Natural killer cell (primary cell): ENCODE measurements around the gene CA7. TPM values are rescaled to one million over a fixed set of nuclear protein-coding genes. Genes with fewer than 3 reads are reported as not detected.

ENCODE experiments used
- ATAC-seq, 3 donors: fragments of 150-1000 bp in 2 of 3; fragments of 200-7000 bp in 1 of 3; cut with Tn5 transposase; 1 replicate in 1 of 3; 2 replicates in 2 of 3; pipeline ENCODE4 v1.10.0; 2021; ENCODE audit warnings: mild to moderate bottlenecking in 2 of 3, moderate library complexity in 2 of 3
- DNase-seq, 2 donors: peaks; one replicate each; pipeline versions ENCODE4 v3.0.0 to v3.0.0-alpha.2; 2013 to 2021; ENCODE audit warnings: mixed read lengths in 1 of 2
- H3K27ac ChIP-seq: one replicate; pipeline ENCODE4 v1.5.1; 2013; ENCODE audit warnings: mild to moderate bottlenecking, low read length
- H3K27me3 ChIP-seq: one replicate; pipeline ENCODE4 v1.6.1; 2013; ENCODE audit warnings: low read length; ENCODE audit not compliant: control insufficient read depth, insufficient read depth
- H3K36me3 ChIP-seq: one replicate; pipeline ENCODE4 v1.6.1; 2013; ENCODE audit warnings: low read length; ENCODE audit not compliant: control insufficient read depth, insufficient read depth
- H3K4me1 ChIP-seq: one replicate; pipeline ENCODE4 v1.6.1; 2013; ENCODE audit warnings: low read length; ENCODE audit not compliant: control insufficient read depth, insufficient read depth
- H3K4me3 ChIP-seq: one replicate; pipeline ENCODE4 v1.5.1; 2013; ENCODE audit warnings: low read length
- H3K9me3 ChIP-seq: one replicate; pipeline ENCODE4 v1.6.1; 2013; ENCODE audit warnings: low read length; ENCODE audit not compliant: control insufficient read depth, insufficient read depth
- H3K27ac Mint-ChIP-seq, 2 donors: one replicate each; pipeline ENCODE4 v1.8.0; 2022; ENCODE audit warnings: mild to moderate bottlenecking in 2 of 2, mixed read lengths in 2 of 2, moderate library complexity in 1 of 2
- H3K27me3 Mint-ChIP-seq, 2 donors: one replicate each; pipeline ENCODE4 v1.8.0; 2022; ENCODE audit warnings: low read depth in 2 of 2, mixed read lengths in 2 of 2
- H3K36me3 Mint-ChIP-seq: one replicate; pipeline ENCODE4 v1.8.0; 2022; ENCODE audit warnings: mixed read lengths
- H3K4me1 Mint-ChIP-seq, 2 donors: one replicate each; pipeline ENCODE4 v1.8.0; 2022; ENCODE audit warnings: mixed read lengths in 2 of 2
- H3K4me3 Mint-ChIP-seq: one replicate; pipeline ENCODE4 v1.8.0; 2022; ENCODE audit warnings: mild to moderate bottlenecking, moderate library complexity, mixed read lengths
- H3K9me3 Mint-ChIP-seq, 2 donors: one replicate each; pipeline ENCODE4 v1.8.0; 2022; ENCODE audit warnings: mixed read lengths in 2 of 2
- CTCF ChIP-seq: fragments of 200-600 bp; IDR thresholded peaks from one replicate; pipeline ENCODE4 v1.8.0; 2022; ENCODE audit warnings: antibody characterized with exemption
- WGBS: methylation state at CpG from one replicate; pipeline ENCODE4 v1.1.7; 2013; ENCODE audit warnings: missing lambda C conversion rate; ENCODE audit not compliant: insufficient coverage; 5-methylcytosine and 5-hydroxymethylcytosine counted together
- intact Hi-C: fragments of 100-400 bp; cut with micrococcal nuclease; formaldehyde crosslinking; loops from one replicate; pipeline ENCODE4 v1.14.2; 2022
- total RNA-seq, 4 donors: library from RNA; stranded (reverse); fragments of 120-200 nt in 1 of 4; gene quantifications; one replicate each; pipeline versions ENCODE4 v1.2.3 to v1.2.4, GENCODE V29; 2013 to 2022

The CA7 gene
- total RNA-seq, 3 donors from 2014 or later (not counting 1 experiment from before 2014, with no cell fraction given) = not detected

- Histone ChIP-seq H3K9me3 (no peaks in the 10 kb centered on the region), H3K27me3 (no peaks in the 10 kb centered on the region), H3K27ac (no peak overlapping the region), H3K36me3 (no peaks in the 10 kb centered on the region), H3K4me1 (no peaks in the 10 kb centered on the region), H3K4me3 (no peak overlapping the region)
- intact Hi-C loops = no loop called here
- no peak for TF ChIP-seq CTCF
- Mint-ChIP-seq H3K9me3 (no peaks in the 10 kb centered on the region), H3K36me3 (no peaks in the 10 kb centered on the region), H3K4me3 (no peak overlapping the region), H3K27me3 (no peaks in the 10 kb centered on the region), H3K27ac (no peak overlapping the region), H3K4me1 (peaks cover 0 to 3% of the 10 kb centered on the region in 2 donors)
- WGBS = 100% methylated on average over 2 of the region's 2 CpGs
- no peak for ATAC-seq
- DNase-seq = no peak
Observed at GRCh38 chr16:66856801-66857200, 12.6 kb downstream of the CA7 start.

DNA sequence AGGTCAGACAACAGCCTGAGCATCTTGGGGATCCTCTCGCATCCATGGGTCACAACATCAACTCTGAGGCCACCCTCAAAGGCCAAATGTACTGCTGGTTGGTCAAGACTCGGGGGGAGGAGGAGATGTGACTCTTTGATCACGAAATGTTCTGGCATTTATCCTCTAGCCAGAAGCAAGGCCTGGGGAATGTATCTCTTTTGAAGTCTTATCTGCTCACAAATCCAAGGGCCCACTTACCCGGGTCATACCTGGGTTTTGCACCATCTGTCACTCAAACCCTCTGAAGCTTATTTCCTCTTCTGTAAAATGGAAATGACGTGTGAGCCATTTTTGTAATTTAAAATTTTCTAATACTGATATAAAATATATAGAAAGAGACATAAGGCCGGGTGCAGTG lies 13.2 kb downstream of the CA7 start:
- ATAC-seq (no peak), DNase-seq (no peak)
- H3K9me3 Mint-ChIP-seq = no peaks in the 10 kb centered on the region
- no peaks in the 10 kb centered on the region for H3K27me3 Mint-ChIP-seq
- no peak overlapping the region for H3K27ac Mint-ChIP-seq
- Histone ChIP-seq H3K9me3 (no peaks in the 10 kb centered on the region), H3K4me1 (no peaks in the 10 kb centered on the region), H3K36me3 (no peaks in the 10 kb centered on the region), H3K4me3 (no peak overlapping the region), H3K27ac (no peak overlapping the region), H3K27me3 (no peaks in the 10 kb centered on the region)
- 90% methylated on average over 5 of the region's 6 CpGs for WGBS
- H3K4me1 Mint-ChIP-seq = peaks cover 0 to 3% of the 10 kb centered on the region in 2 donors
- H3K36me3 Mint-ChIP-seq = no peaks in the 10 kb centered on the region
- intact Hi-C loops = no loop called here
- no peak overlapping the region for H3K4me3 Mint-ChIP-seq
- no peak for TF ChIP-seq CTCF

DNA sequence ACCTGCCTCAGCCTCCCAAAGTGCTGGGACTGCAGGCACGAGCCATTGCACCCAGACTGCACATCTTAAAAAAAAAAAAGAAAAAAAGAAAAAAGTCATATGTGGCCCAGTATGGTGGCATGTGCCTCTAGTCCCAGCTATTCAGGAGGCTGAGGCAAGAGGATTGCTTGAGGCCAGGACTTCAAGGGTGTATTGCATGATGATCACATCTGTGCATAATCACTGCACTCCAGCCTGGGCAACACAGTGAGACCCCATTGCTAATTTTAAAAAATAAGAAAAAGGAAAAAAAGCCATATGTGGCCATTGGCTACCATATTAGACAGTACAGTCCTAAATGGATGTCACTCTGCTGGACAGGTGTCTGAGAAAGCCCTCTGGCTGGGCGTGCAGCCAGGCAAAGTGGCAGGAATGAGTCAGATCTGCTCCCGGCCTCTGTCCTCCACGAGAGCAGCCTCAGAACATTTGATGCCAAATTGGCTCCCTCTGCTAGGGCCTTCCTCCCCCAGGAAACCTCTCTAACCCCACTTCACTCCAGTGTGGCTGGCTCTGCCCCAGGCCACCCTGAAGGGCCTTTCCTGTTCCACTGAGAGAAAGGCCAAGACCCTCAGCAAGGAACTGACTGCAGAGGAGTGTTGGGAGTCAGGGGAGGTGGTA lies 14.7 kb downstream of the CA7 start:
- Histone ChIP-seq H3K9me3 (no peaks in the 10 kb centered on the region), H3K4me3 (no peak overlapping the region), H3K4me1 (no peaks in the 10 kb centered on the region), H3K36me3 (no peaks in the 10 kb centered on the region), H3K27ac (no peak overlapping the region), H3K27me3 (no peaks in the 10 kb centered on the region)
- H3K36me3 Mint-ChIP-seq = no peaks in the 10 kb centered on the region
- H3K4me1 Mint-ChIP-seq = peaks cover 0 to 3% of the 10 kb centered on the region in 2 donors
- no peak overlapping the region for H3K27ac Mint-ChIP-seq
- DNase-seq (no peak), ATAC-seq (no peak)
- no peaks in the 10 kb centered on the region for H3K27me3 Mint-ChIP-seq
- TF ChIP-seq CTCF = no peak
- H3K4me3 Mint-ChIP-seq = no peak overlapping the region
- intact Hi-C loops = no loop called here
- H3K9me3 Mint-ChIP-seq = no peaks in the 10 kb centered on the region
- 85% methylated on average over 4 of the region's 4 CpGs for WGBS
